Activated CD4-positive, alpha-beta T cell treated with anti-CD3 and anti-CD28 coated beads, Interleukin-2, amount 50 U/mL, for 24 hours (primary cell): ENCODE data around the gene EXOC3L1.

Experiments
- DNase-seq, 2 donors: peaks; one replicate each; pipeline ENCODE4 v3.0.0-alpha.2; 2020; ENCODE audit warnings: low read depth in 1 of 2, low spot score in 1 of 2

Gene EXOC3L1

GRCh38 chr16:67165121-67166078 is 24.5 kb downstream of the EXOC3L1 start:
- no peak for DNase-seq

DNA sequence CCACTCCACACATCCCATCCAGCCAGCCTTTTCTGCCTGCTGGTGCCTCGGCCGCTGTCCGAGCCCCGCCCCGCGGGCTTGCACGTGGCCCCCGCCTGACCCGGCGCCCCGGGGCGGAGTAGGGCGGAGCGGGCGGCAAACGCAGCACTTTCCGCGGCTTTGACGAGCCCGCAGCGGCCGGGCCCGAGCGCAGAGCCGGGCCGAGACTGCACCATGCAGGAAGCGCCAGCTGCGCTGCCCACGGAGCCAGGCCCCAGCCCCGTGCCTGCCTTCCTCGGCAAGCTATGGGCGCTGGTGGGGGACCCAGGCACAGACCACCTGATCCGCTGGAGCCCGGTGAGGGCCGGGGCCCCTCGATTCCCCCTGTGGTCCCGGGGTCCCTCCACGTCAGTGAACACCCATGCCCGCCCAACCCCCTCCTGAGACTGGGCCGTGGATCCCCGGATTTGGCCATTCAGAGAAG is 25.3 kb downstream of the EXOC3L1 start, which contains the start of gene HSF4:
HSF4 (plus strand) TSS at position 147 of the 463 bp plus-strand sequence; CDS start at position 214, 67 bp downstream.
- DNase-seq, result no peak

GRCh38 chr16:67163999-67164558 is 25.9 kb downstream of the EXOC3L1 start:
- no peak for DNase-seq

GRCh38 chr16:67163164-67163998 is 26.6 kb downstream of the EXOC3L1 start:
- DNase-seq, result no peak

DNA sequence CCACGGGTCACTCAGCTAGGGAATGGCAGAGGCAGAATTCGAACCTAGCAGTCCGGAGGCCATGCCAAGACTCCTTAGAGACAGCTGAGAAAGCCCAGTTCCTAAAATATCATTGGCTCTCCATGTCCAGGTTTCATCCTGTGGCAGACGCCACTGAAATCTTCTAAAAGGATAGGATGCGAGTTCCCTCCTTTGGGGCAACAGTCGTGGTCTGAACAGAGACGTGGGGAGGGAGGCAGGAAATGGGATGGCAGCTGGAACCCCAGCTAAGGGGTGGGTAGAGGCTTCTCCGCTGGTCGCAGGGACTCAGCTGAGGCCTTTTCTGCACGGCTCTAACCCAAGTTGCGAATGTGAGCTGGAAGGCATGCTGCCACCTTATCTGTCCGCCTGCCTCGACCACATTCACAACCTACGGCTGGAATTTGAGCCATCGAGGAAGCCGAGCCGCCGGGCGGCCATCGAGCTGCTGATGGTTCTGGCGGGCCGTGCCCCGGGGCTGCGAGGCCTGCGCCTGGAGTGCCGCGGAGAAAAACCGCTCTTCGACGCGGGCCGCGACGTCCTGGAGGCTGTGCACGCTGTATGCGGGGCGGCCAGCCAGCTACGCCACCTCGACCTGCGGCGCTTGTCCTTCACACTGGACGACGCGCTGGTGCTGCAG is 27.3 kb downstream of the EXOC3L1 start:
- no peak for DNase-seq

- DNase-seq, result no peak
These were observed 28.3 kb downstream of the EXOC3L1 start for GRCh38 chr16:67161595-67162058.

DNA sequence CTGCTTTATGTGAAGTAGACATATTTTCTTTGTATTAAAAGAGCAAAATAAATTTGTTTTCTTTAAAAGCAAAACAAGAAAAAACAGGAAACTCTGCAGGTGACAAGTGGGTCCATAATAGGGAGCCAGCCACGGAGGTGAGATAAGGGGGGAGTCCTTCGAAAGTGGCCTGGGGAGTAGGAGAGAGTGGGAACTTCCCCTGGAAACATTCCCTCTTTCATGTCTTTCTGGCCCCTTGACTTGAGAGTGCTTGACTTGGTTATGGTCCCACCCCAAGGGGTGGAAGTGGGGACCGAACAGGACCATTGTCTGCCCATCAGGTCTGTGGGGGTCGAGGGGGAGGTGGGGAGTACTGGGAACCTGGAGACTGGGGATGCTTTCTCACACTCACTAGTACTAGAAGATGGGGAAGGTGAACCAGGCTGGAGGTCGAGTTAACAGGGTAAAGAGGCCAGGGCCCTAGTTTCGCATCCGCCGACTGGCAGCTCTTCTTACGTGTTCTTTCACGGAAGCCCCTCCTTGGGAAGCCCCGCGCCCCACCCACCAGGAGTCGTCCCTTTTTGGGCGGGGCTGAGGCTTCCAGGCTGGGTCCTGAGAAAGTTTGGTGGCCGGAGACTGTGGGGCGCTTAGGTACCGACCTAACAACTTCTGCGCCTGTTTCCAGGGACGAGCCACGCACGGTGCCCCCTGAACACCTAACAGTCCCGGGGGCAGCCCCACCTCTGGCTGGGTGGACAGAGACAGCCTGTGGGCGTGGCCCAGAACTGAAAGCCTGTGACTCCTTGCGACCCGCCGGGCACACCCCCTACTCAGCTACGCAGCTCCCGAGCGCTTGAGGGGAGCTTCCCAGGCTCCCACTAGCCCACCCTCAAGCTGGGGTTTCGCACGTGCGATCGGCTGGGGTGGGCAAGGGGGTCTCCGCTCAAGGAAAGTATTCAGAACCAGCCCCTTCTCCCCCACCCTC is 31.0 kb downstream of the EXOC3L1 start:
- DNase-seq, result peak; percentile 53 to 64

- DNase-seq, result no peak
These were observed 31.9 kb downstream of the EXOC3L1 start for GRCh38 chr16:67157892-67158635.

DNA sequence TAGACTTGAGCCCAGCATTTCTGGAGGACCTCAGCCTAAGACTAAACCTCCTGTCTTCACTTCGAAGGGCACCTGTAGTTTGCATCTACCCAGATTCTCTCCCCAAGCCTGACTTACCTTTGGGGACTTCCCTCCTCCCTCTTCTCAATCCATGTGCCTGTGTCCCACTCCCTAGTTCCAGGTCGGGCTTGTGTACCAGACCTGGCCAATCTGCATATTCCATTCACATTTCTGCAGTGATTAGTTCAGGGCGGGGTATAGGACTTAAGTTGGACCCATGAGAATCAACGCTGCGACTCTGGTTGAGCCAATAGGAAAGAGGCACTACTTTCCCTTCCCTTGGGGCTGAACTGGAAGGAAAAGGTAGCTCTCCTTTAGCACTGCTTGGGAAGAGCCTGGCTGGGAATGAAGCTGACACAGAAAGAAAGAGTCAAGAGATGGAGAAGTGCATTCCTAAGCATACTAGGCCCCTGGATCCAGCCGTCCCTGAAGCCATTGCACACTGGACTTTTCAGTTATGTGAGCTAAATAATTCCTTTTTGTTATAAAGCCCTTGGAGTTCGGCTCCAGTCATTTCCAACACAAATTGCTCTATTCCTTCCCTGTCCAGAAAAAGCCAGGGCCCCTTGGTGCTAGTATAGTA is 32.7 kb downstream of the EXOC3L1 start:
- DNase-seq, result no peak

GRCh38 chr16:67156143-67156844 is 33.6 kb downstream of the EXOC3L1 start:
- DNase-seq, result no peak

DNA sequence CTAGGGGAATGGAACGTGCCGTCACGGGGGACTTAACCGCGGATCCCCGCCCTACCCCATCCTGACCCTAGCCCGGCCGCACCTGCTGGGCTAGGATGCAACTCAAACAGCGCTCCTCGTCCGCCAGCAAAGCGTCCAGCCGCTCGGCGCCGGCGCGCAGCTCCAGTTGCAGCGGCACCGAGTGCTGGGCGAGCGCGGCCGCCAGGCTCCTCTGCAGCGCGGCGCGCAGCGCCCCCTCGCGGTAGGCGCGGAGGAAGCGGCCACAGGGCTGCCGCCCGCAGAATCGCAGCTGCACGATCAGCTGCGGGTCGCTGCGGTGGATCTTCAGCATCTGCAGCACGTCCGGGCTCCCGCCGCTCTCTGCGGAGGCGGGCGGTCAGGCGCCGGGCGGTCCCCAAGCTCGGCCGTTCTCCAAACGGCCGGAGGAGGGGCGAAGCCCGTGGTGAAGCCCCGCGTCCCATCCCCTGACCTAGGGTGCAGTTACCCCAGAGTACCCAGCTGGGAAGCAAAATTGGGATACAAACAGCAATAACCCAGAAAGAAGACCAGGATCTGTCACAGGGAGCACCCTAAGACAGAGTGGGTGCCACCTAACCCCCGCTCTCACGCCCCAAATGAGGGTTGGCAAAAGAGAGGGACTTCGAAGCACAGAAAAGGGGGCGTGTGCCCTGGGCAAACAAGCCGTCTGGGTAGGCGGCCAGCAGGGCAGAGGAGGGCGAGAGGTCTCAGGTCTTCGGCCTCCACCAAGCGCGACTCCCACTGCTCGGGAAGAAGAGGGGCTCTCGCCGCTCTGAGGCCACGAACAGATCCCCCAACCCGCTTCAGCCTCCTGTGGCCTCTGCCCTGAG is 34.4 kb downstream of the EXOC3L1 start:
- peak; percentile 54 to 67 for DNase-seq

GRCh38 chr16:67154578-67155294 is 35.2 kb downstream of the EXOC3L1 start:
- DNase-seq, result no peak

- no peak for DNase-seq
These were observed 38.4 kb downstream of the EXOC3L1 start for GRCh38 chr16:67151431-67152097.

- no peak for DNase-seq
These were observed 39.0 kb downstream of the EXOC3L1 start, which contains the start of gene B3GNT9 for GRCh38 chr16:67150833-67151396. Gene B3GNT9, minus strand, starts transcription at chr16:67150998. Its CDS starts 513 bp downstream, at chr16:67150485.
